Panc1 (cell line): ENCODE measurements around the gene TLE4. TPM values are rescaled to one million over a fixed set of nuclear protein-coding genes. Genes with fewer than 3 reads are reported as not detected.

Experiments
- ATAC-seq: fragments of 200-7000 bp; cut with Tn5 transposase; 2 replicates; pipeline ENCODE4 v1.9.1; 2020; ENCODE audit warnings: mild to moderate bottlenecking, moderate library complexity
- BruUV-seq: library from RNA; stranded (reverse); fragments of 400-500 nt; replicated peaks from 2 replicates; lab custom pipeline; 2021; lab: Mats Ljungman, UMichigan
- CTCF ChIA-PET: fragments of 300-600 bp; sonication (Branson Sonifier 250); formaldehyde crosslinking; loops from one replicate; lab custom pipeline; 2022; ENCODE audit warnings: antibody characterized with exemption; lab: Charles Lee
- POLR2A ChIA-PET: fragments of 300-600 bp; sonication (Branson Sonifier 250); formaldehyde crosslinking; loops from one replicate; lab custom pipeline; 2022; ENCODE audit warnings: antibody characterized with exemption; lab: Charles Lee
- DNase-seq: peaks from one replicate; pipeline ENCODE4 v3.0.0-alpha.2; 2010; ENCODE audit warnings: low read depth, low spot score
- H3K27ac ChIP-seq: 2 replicates; pipeline ENCODE4 v1.5.1; 2011; ENCODE audit warnings: mild to moderate bottlenecking, low read length, inconsistent platforms
- H3K27me3 ChIP-seq: fragments of 200-500 bp; sonication (Bioruptor generic); 2 replicates; pipeline ENCODE4 v1.6.0; 2014; ENCODE audit warnings: low read length, inconsistent platforms; ENCODE audit not compliant: control insufficient read depth, insufficient read depth
- H3K36me3 ChIP-seq: fragments of 200-500 bp; sonication (Bioruptor generic); 2 replicates; pipeline ENCODE4 v1.5.1; 2014; ENCODE audit warnings: inconsistent platforms, mild to moderate bottlenecking, low read length, moderate library complexity; ENCODE audit not compliant: control insufficient read depth, insufficient read depth
- H3K4me1 ChIP-seq: 2 replicates; pipeline ENCODE4 v1.5.1; 2011; ENCODE audit warnings: inconsistent platforms, mild to moderate bottlenecking, low read length, moderate library complexity; ENCODE audit not compliant: control insufficient read depth, insufficient read depth
- H3K4me3 ChIP-seq, 2 experiments: 2 replicates each; pipeline ENCODE4 v1.5.1; 2011 to 2012; ENCODE audit warnings: low read depth in 2 of 2, low read length in 2 of 2, mild to moderate bottlenecking in 2 of 2, inconsistent platforms in 1 of 2, moderate library complexity in 1 of 2
- H3K9me3 ChIP-seq: fragments of 200-500 bp; sonication (Bioruptor generic); 2 replicates; pipeline ENCODE4 v1.5.1; 2014; ENCODE audit warnings: low read depth, mild to moderate bottlenecking, inconsistent platforms, low read length, moderate library complexity; ENCODE audit not compliant: control insufficient read depth, insufficient read depth
- POLR2AphosphoS5 ChIP-seq: IDR thresholded peaks from 2 replicates; pipeline ENCODE4 v1.6.1; 2012; ENCODE audit warnings: mild to moderate bottlenecking, low read depth, low read length, moderate library complexity
- REST ChIP-seq, 2 experiments: IDR thresholded peaks; 2 replicates each; pipeline ENCODE4 v1.6.1; 2011 to 2012; ENCODE audit warnings: low read depth in 2 of 2, control low read depth in 1 of 2, low read length in 1 of 2, mild to moderate bottlenecking in 1 of 2, moderate library complexity in 1 of 2; ENCODE audit not compliant: insufficient read depth in 1 of 2
- SIN3A ChIP-seq: IDR thresholded peaks from 2 replicates; pipeline ENCODE4 v1.6.1; 2012; ENCODE audit warnings: low read depth, mild to moderate bottlenecking, low read length, moderate library complexity, borderline replicate concordance; ENCODE audit not compliant: insufficient read depth
- TCF7L2 ChIP-seq: IDR thresholded peaks from 2 replicates; pipeline ENCODE4 v1.6.1; 2011; ENCODE audit warnings: mild to moderate bottlenecking, low read depth, low read length, inconsistent platforms
- in situ Hi-C: cut with HindIII; loops from 2 replicates; pipeline ENCODE4 v1.10.0; 2016; ENCODE audit warnings: low sequenced_read_pairs, low pct_unique_long_range_greater_than_20kb
- intact Hi-C: fragments of 100-400 bp; cut with micrococcal nuclease; formaldehyde crosslinking; loops from one replicate; pipeline ENCODE4 v1.10.0; 2022; ENCODE audit not compliant: unreplicated experiment
- total RNA-seq: library from RNA; stranded (reverse); gene quantifications from one replicate; pipeline ENCODE4 v1.2.1, GENCODE V29; 2021; ENCODE audit not compliant: unreplicated experiment
- TF ChIP-seq, protein P1 (sequence below): fragments of 450-650 bp; IDR thresholded peaks from 2 replicates; pipeline ENCODE4 v1.5.1; 2017; ENCODE audit warnings: mild to moderate bottlenecking

The TLE4 gene
- total RNA-seq, 1 experiment from 2014 or later: 8.7 TPM

GRCh38 chr9:79684711-79685575 lies 113.2 kb downstream of the TLE4 start:
- Histone ChIP-seq H3K27ac (no peak overlapping the region), H3K4me3 (no peak overlapping the region), H3K9me3 (no peaks in the 10 kb centered on the region), H3K27me3 (no peaks in the 10 kb centered on the region), H3K36me3 (no peaks in the 10 kb centered on the region), H3K4me1 (no peaks in the 10 kb centered on the region)
- ATAC-seq (no peak), DNase-seq (no peak)
- no TSS peak for BruUV-seq
- intact Hi-C loops: no loop called here
- in situ Hi-C loops: no loop called here
- ChIA-PET CTCF (no interaction called here), POLR2A (no interaction called here)
- TF ChIP-seq, protein P1, sequence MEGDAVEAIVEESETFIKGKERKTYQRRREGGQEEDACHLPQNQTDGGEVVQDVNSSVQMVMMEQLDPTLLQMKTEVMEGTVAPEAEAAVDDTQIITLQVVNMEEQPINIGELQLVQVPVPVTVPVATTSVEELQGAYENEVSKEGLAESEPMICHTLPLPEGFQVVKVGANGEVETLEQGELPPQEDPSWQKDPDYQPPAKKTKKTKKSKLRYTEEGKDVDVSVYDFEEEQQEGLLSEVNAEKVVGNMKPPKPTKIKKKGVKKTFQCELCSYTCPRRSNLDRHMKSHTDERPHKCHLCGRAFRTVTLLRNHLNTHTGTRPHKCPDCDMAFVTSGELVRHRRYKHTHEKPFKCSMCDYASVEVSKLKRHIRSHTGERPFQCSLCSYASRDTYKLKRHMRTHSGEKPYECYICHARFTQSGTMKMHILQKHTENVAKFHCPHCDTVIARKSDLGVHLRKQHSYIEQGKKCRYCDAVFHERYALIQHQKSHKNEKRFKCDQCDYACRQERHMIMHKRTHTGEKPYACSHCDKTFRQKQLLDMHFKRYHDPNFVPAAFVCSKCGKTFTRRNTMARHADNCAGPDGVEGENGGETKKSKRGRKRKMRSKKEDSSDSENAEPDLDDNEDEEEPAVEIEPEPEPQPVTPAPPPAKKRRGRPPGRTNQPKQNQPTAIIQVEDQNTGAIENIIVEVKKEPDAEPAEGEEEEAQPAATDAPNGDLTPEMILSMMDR: no peak
- TF ChIP-seq POLR2AphosphoS5: no peak
- no peak for TF ChIP-seq REST (IDR thresholded peaks at IDR 0.05; ENCODE audit: insufficient read depth in 1 of 2, low read depth in 2 of 2, low read length in 1 of 2)
- TF ChIP-seq SIN3A: no peak
- TF ChIP-seq TCF7L2: no peak

DNA sequence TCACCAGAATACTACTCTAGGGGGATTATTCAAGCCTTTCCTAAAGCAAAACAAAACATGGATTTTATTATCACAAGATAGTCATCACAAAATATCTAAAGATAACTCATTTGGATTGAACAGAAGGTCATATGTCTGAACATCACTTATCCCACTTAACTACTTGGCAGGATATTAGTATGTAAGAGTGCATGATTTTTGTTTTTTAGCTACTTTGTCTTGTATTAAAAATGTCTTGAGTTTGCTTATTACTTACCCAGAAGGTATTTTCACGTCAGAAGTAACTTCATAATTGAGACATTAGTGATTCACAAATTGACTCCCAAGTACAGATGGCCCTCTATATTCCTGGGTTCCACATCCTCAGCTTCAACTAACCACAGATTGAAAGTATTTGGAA lies 113.8 kb downstream of the TLE4 start:
- TF ChIP-seq POLR2AphosphoS5: no peak
- TF ChIP-seq, protein P1: no peak
- ChIA-PET CTCF (no interaction called here), POLR2A (no interaction called here)
- Histone ChIP-seq H3K4me1 (no peaks in the 10 kb centered on the region), H3K27ac (no peak overlapping the region), H3K4me3 (no peak overlapping the region), H3K9me3 (no peaks in the 10 kb centered on the region), H3K27me3 (no peaks in the 10 kb centered on the region), H3K36me3 (no peaks in the 10 kb centered on the region)
- intact Hi-C loops (no loop called here), in situ Hi-C loops (no loop called here)
- DNase-seq (no peak), ATAC-seq (no peak)
- no TSS peak for BruUV-seq
